Ecto neural progenitor cell (in vitro differentiated cells): ENCODE data around the gene LDLRAD2.
"Not testable (repeated sequence)": the region's sequence is repeated elsewhere in the genome, so short reads cannot be mapped to it uniquely, and the experiment has no call there.

ENCODE experiments used
- DNase-seq: peaks from one replicate; pipeline ENCODE4 v3.0.0-alpha.2; 2018; ENCODE audit warnings: low spot score

The LDLRAD2 gene

GRCh38 chr1:21824926-21825325 lies 12.9 kb downstream of the LDLRAD2 start:
- no peak for DNase-seq

GRCh38 chr1:21825393-21825792 lies 13.3 kb downstream of the LDLRAD2 start:
- no peak for DNase-seq

GRCh38 chr1:21826694-21827093 lies 14.6 kb downstream of the LDLRAD2 start:
- not testable (repeated sequence) for DNase-seq

- no peak for DNase-seq
Observed at GRCh38 chr1:21827141-21827679, 15.1 kb downstream of the LDLRAD2 start.

- DNase-seq: no peak
Observed at GRCh38 chr1:21828075-21828474, 16.0 kb downstream of the LDLRAD2 start.

- no peak for DNase-seq
Observed at GRCh38 chr1:21828506-21829210, 16.6 kb downstream of the LDLRAD2 start.

- no peak for DNase-seq
Observed at GRCh38 chr1:21829294-21829693, 17.2 kb downstream of the LDLRAD2 start.

- DNase-seq: no peak
Observed at GRCh38 chr1:21830792-21831453, 18.9 kb downstream of the LDLRAD2 start.

GRCh38 chr1:21831454-21831970 lies 19.4 kb downstream of the LDLRAD2 start:
- DNase-seq: no peak

- DNase-seq: no peak
Observed at GRCh38 chr1:21833392-21833976, 21.4 kb downstream of the LDLRAD2 start.

- DNase-seq: no peak
Observed at GRCh38 chr1:21834094-21834493, 22.0 kb downstream of the LDLRAD2 start.

- DNase-seq: no peak
Observed at GRCh38 chr1:21834666-21835065, 22.6 kb downstream of the LDLRAD2 start.

GRCh38 chr1:21836010-21836409 lies 23.9 kb downstream of the LDLRAD2 start:
- DNase-seq: no peak

GRCh38 chr1:21836729-21837128 lies 24.7 kb downstream of the LDLRAD2 start:
- DNase-seq: no peak

GRCh38 chr1:21837476-21837875 lies 25.4 kb downstream of the LDLRAD2 start:
- DNase-seq: no peak

- no peak for DNase-seq
Observed at GRCh38 chr1:21838359-21839157, 26.5 kb downstream of the LDLRAD2 start.

GRCh38 chr1:21839337-21840037 lies 27.4 kb downstream of the LDLRAD2 start:
- DNase-seq: no peak

- no peak for DNase-seq
Observed at GRCh38 chr1:21840981-21841380, 28.9 kb downstream of the LDLRAD2 start.

GRCh38 chr1:21841852-21842466 lies 29.9 kb downstream of the LDLRAD2 start:
- no peak for DNase-seq

GRCh38 chr1:21842606-21843162 lies 30.6 kb downstream of the LDLRAD2 start:
- DNase-seq: no peak

GRCh38 chr1:21843208-21843607 lies 31.1 kb downstream of the LDLRAD2 start:
- DNase-seq: no peak
